IMR-90 (cell line): ENCODE measurements around the gene CTTN. TPM values are rescaled to one million over a fixed set of nuclear protein-coding genes. Genes with fewer than 3 reads are reported as not detected.

Experiments
- ATAC-seq: fragments of 200-7000 bp; cut with Tn5 transposase; 2 replicates; pipeline ENCODE4 v1.9.1; 2020; ENCODE audit warnings: low read depth, mild to moderate bottlenecking, moderate library complexity
- BruUV-seq: library from RNA; stranded (reverse); fragments of 400-500 nt; replicated peaks from 2 replicates; lab custom pipeline; 2021; lab: Mats Ljungman, UMichigan
- CTCF ChIA-PET: fragments of 300-600 bp; formaldehyde crosslinking; extraction: SDS; loops from one replicate; lab custom pipeline; 2021; ENCODE audit warnings: antibody characterized with exemption; lab: Yijun Ruan, JAX
- POLR2A ChIA-PET: fragments of 300-600 bp; sonication (Branson Sonifier 250); formaldehyde crosslinking; loops from one replicate; lab custom pipeline; 2022; ENCODE audit warnings: antibody characterized with exemption; ENCODE audit not compliant: unreplicated experiment; lab: Charles Lee
- DNase-seq: peaks from one replicate; pipeline ENCODE4 v3.0.0; 2013
- H2AFZ ChIP-seq: replicated peaks from 2 replicates; pipeline ENCODE3; 2013; ENCODE audit warnings: low read length, mild to moderate bottlenecking; ENCODE audit not compliant: poor library complexity
- H2AK5ac ChIP-seq: 2 replicates; pipeline ENCODE4 v1.6.1; 2013; ENCODE audit warnings: low read depth, low read length, inconsistent platforms
- H2AK9ac ChIP-seq: replicated peaks from 2 replicates; pipeline ENCODE3; 2013; ENCODE audit warnings: mild to moderate bottlenecking, low read depth, low read length, moderate library complexity; ENCODE audit not compliant: poor library complexity
- H2BK120ac ChIP-seq: 2 replicates; pipeline ENCODE4 v1.6.1; 2013; ENCODE audit warnings: low read depth, low read length, inconsistent platforms
- H2BK15ac ChIP-seq: 3 replicates; pipeline ENCODE4 v1.6.1; 2013; ENCODE audit warnings: low read depth, low read length, inconsistent platforms
- H2BK20ac ChIP-seq: 2 replicates; pipeline ENCODE4 v1.6.1; 2013; ENCODE audit warnings: low read depth, mild to moderate bottlenecking, inconsistent platforms, low read length, moderate library complexity
- H2BK5ac ChIP-seq: 2 replicates; pipeline ENCODE4 v1.6.1; 2013; ENCODE audit warnings: mild to moderate bottlenecking, low read depth, low read length, inconsistent platforms; ENCODE audit not compliant: poor library complexity, severe bottlenecking
- H3K14ac ChIP-seq: replicated peaks from 2 replicates; pipeline ENCODE4 v1.6.1; 2013; ENCODE audit warnings: low read depth, low read length, inconsistent platforms
- H3K18ac ChIP-seq: 2 replicates; pipeline ENCODE4 v1.6.1; 2013; ENCODE audit warnings: low read depth, low read length, control low read depth
- H3K23ac ChIP-seq: 2 replicates; pipeline ENCODE4 v1.6.1; 2013; ENCODE audit warnings: low read depth, low read length, inconsistent platforms
- H3K27ac ChIP-seq: 2 replicates; pipeline ENCODE4 v1.5.1; 2013; ENCODE audit warnings: mild to moderate bottlenecking, control low read depth, low read length; ENCODE audit not compliant: insufficient read depth
- H3K27me3 ChIP-seq: 2 replicates; pipeline ENCODE4 v1.6.1; 2013; ENCODE audit warnings: low read length; ENCODE audit not compliant: control insufficient read depth, insufficient read depth
- H3K36me3 ChIP-seq: 2 replicates; pipeline ENCODE4 v1.6.1; 2013; ENCODE audit warnings: low read length, mixed read lengths; ENCODE audit not compliant: control insufficient read depth, insufficient read depth
- H3K4ac ChIP-seq: 2 replicates; pipeline ENCODE4 v1.6.1; 2013; ENCODE audit warnings: low read depth, low read length, inconsistent platforms
- H3K4me1 ChIP-seq: 2 replicates; pipeline ENCODE4 v1.6.1; 2013; ENCODE audit warnings: low read length, mixed read lengths; ENCODE audit not compliant: control insufficient read depth, insufficient read depth
- H3K4me2 ChIP-seq: 2 replicates; pipeline ENCODE4 v1.6.1; 2013; ENCODE audit warnings: low read depth, mild to moderate bottlenecking, control low read depth, low read length, moderate library complexity
- H3K4me3 ChIP-seq: 2 replicates; pipeline ENCODE4 v1.5.1; 2013; ENCODE audit warnings: low read depth, mild to moderate bottlenecking, control low read depth, low read length, moderate library complexity; ENCODE audit not compliant: insufficient read depth
- H3K56ac ChIP-seq: 2 replicates; pipeline ENCODE4 v1.6.1; 2013; ENCODE audit warnings: low read length, inconsistent platforms; ENCODE audit not compliant: insufficient read depth; ENCODE audit errors: extremely low read depth
- H3K79me1 ChIP-seq, 2 experiments: 2 replicates each; pipeline ENCODE4 v1.6.1; 2013; ENCODE audit warnings: low read length in 2 of 2, inconsistent platforms in 1 of 2, low read depth in 1 of 2
- H3K9ac ChIP-seq: 2 replicates; pipeline ENCODE4 v1.6.1; 2013; ENCODE audit warnings: low read depth, low read length, control low read depth
- H3K9me1 ChIP-seq: 2 replicates; pipeline ENCODE4 v1.6.1; 2013; ENCODE audit warnings: low read length, inconsistent platforms; ENCODE audit not compliant: insufficient read depth
- H3K9me3 ChIP-seq: 2 replicates; pipeline ENCODE4 v1.6.1; 2013; ENCODE audit warnings: low read length; ENCODE audit not compliant: control insufficient read depth, insufficient read depth
- H4K20me1 ChIP-seq: 2 replicates; pipeline ENCODE4 v1.6.1; 2013; ENCODE audit warnings: low read length, inconsistent platforms; ENCODE audit not compliant: insufficient read depth
- H4K5ac ChIP-seq: 2 replicates; pipeline ENCODE4 v1.6.1; 2013; ENCODE audit warnings: mild to moderate bottlenecking, low read depth, low read length, control low read depth
- H4K8ac ChIP-seq, 2 experiments: 2 replicates each; pipeline ENCODE4 v1.6.1; 2013; ENCODE audit warnings: low read depth in 2 of 2, low read length in 2 of 2, control low read depth in 1 of 2, inconsistent platforms in 1 of 2
- H4K91ac ChIP-seq: 2 replicates; pipeline ENCODE4 v1.6.1; 2013; ENCODE audit warnings: low read depth, low read length, inconsistent platforms; ENCODE audit not compliant: insufficient read depth
- BHLHE40 ChIP-seq: fragments of 150-350 bp; IDR thresholded peaks from 2 replicates; pipeline ENCODE4 v1.6.1; 2016; ENCODE audit warnings: mild to moderate bottlenecking, low read depth, low read length
- FOS ChIP-seq: fragments of 150-350 bp; IDR thresholded peaks from 2 replicates; pipeline ENCODE4 v1.6.1; 2016; ENCODE audit warnings: low read depth, low read length
- MAFK ChIP-seq: IDR thresholded peaks from 2 replicates; pipeline ENCODE4 v1.6.1; 2012; ENCODE audit warnings: low read depth, low read length, improper control_type of control experiment
- MAZ ChIP-seq: IDR thresholded peaks from 2 replicates; pipeline ENCODE4 v1.6.1; 2012; ENCODE audit warnings: low read depth, mild to moderate bottlenecking, low read length, improper control_type of control experiment, moderate library complexity, borderline replicate concordance
- MXI1 ChIP-seq: IDR thresholded peaks from 2 replicates; pipeline ENCODE4 v1.6.1; 2012; ENCODE audit warnings: low read depth, mild to moderate bottlenecking, low read length, moderate library complexity, borderline replicate concordance
- RCOR1 ChIP-seq: IDR thresholded peaks from 2 replicates; pipeline ENCODE4 v1.6.1; 2012; ENCODE audit warnings: mild to moderate bottlenecking, low read length, improper control_type of control experiment; ENCODE audit not compliant: insufficient replicate concordance
- SMC3 ChIP-seq: fragments of 150-350 bp; IDR thresholded peaks from 2 replicates; pipeline ENCODE4 v1.6.1; 2016; ENCODE audit warnings: low read depth, mild to moderate bottlenecking, antibody characterized with exemption, low read length, moderate library complexity
- USF2 ChIP-seq: fragments of 150-350 bp; IDR thresholded peaks from 2 replicates; pipeline ENCODE4 v1.6.1; 2017; ENCODE audit warnings: mild to moderate bottlenecking, antibody characterized with exemption, low read length, low read depth
- WGBS, 2 experiments: methylation state at CpG; one replicate each; pipeline versions ENCODE4 v1.1.5 to v1.1.7; 2013; ENCODE audit warnings: missing lambda C conversion rate in 2 of 2; ENCODE audit not compliant: insufficient read length in 1 of 2; ENCODE audit errors: extremely low coverage in 2 of 2; 5-methylcytosine and 5-hydroxymethylcytosine counted together
- dilution Hi-C: fragments of 300-500 bp; cut with HindIII; formaldehyde crosslinking; loops from one replicate; pipeline ENCODE4 v1.14.3; 2018; ENCODE audit warnings: low sequenced_read_pairs; ENCODE audit not compliant: unreplicated experiment
- in situ Hi-C: fragments of 300-500 bp; cut with MboI; formaldehyde crosslinking; loops from 3 replicates; pipeline ENCODE4 v1.14.3; 2019; ENCODE audit warnings: low sequenced_read_pairs, inconsistent platforms, mixed read lengths
- intact Hi-C: fragments of 100-400 bp; cut with micrococcal nuclease; formaldehyde crosslinking; loops from 2 replicates; pipeline ENCODE4 v1.10.0; 2022
- polyA plus RNA-seq, 3 experiments: library from polyadenylated mRNA; depleted of rRNA; stranded (reverse); fragments of >200 nt; gene quantifications; 2 replicates each; pipeline ENCODE4 v1.2.3, GENCODE V29; 2012; ENCODE audit warnings: low replicate concordance in 1 of 3
- total RNA-seq: library from RNA; depleted of rRNA; stranded (reverse); fragments of >200 nt; gene quantifications from 2 replicates; pipeline ENCODE4 v1.2.3, GENCODE V29; 2012

CTTN gene
- total and polyA plus RNA-seq, 2 of the 4 experiments (the other 2 are of a cell fraction) = 287 to 296 TPM

DNA sequence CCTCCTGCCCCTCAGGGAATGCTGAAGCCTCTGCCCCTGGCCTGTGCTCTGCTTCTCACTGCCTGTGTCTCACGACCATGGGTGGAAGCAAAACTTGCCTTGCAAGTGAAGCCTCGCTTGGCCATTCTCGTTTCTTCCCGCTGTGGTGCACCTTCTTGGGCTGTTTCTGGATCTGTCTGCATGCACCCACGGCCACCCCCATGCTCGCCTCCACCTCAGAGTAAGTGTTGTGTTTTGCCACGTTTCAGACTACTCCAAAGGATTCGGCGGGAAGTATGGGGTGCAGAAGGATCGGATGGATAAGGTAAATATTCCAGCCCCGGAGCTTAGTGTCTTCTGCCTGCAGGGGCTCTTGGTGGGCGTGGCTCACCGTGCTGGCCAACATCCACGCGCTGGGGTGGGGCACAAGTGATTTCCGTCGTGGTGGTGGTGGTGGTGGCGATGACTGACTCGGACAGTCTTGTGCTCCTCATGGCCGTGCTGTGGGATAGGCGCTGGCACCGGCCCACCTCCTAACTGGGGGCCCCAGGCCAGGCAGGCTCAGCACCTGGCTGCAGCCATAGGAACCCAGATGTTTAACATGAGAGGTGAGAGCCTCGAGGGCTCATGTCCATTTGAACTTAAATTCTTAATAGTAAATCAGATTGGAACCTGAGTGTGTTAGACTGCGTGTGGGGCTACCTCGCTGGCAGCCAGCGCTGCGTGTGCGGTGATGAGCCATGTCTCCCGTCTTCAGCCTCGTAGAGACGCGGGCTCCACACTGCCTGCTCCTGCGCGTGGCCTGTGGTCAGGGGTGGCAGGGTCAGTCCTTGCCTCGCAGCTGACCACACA lies 24.6 kb downstream of the CTTN start (continued):
- no peak for TF ChIP-seq MXI1

DNA sequence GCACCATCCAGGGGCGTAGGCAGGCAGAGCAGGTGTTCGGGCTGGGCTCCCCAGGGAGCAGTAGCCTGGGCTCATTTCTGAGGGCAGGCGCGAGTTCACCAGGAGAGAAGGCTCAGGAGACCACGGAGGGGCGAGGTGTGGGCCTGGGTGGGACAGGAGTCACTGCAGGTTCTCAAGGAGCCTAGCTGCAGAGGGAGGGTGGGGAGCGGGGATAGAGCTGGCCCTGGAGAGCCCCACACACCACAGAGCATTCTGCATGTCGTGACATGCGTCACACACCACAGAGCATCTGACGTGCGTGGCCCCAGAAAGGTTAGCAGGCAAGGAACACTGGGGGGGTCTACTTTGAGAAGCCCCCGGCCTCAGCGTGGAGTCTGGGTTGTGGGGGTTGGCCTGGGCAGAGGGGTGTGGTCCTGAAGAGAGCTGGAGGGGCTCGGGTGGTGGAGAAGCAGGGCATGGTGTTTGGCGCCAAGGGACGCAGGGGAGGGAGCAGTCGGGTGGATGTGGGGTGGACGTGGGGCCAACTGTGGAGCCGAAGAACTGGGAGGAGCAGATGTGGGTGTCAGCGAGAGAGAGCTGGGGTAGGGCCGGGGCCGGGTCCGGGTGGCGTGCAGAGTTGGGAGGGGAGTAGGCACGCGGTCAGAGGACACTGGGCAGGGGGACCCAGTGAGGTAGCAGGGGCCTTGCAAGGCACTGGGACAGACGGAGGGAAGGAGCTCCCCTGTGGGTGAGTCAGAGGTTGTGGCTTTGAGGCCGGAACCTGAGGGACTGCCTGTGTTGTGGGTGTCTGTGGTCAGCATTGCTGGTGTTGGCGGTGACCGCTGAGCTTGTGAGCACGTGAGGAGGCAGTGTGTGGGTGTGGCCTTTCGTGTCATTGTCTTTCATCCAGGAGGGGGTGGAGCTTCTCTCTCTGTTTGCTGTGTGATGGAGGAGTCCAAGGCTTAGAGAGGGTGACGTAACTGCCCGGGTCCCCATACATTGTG lies 25.5 kb downstream of the CTTN start:
- H3K27me3 ChIP-seq = no peaks in the 10 kb centered on the region
- H4K8ac ChIP-seq = no peak overlapping the region
- peaks cover 7% of the 10 kb centered on the region; the same call in 1 of the 2 replicates for H3K4me1 ChIP-seq
- peaks cover 24 to 73% of the 10 kb centered on the region in 2 experiments for H3K79me1 ChIP-seq
- H2BK5ac ChIP-seq = no peak overlapping the region
- no peak overlapping the region for H3K9ac ChIP-seq
- no peak overlapping the region for H3K4ac ChIP-seq
- BruUV-seq = no TSS peak
- H4K20me1 ChIP-seq = peaks cover 71% of the 10 kb centered on the region
- no peak overlapping the region for H4K5ac ChIP-seq
- H4K91ac ChIP-seq = no peak overlapping the region
- no peak overlapping the region for H3K23ac ChIP-seq
- in situ Hi-C loops (no loop called here), intact Hi-C loops (no loop called here), dilution Hi-C loops (no loop called here)
- no peak overlapping the region for H2BK20ac ChIP-seq
- no peak overlapping the region for H3K14ac ChIP-seq
- H2BK15ac ChIP-seq = no peak overlapping the region
- ChIA-PET POLR2A (interaction anchor here (0.6 kb wide), 1 partner anchor 23 kb away, joined by 3 read pairs; no protein-coding TSS in a partner anchor), CTCF (no interaction called here)
- no peak overlapping the region for H2AK9ac ChIP-seq
- peak; percentile 91 for DNase-seq
- H2AK5ac ChIP-seq = peak overlapping the region; percentile 16; the same call in 1 of the 2 replicates
- H3K4me2 ChIP-seq = no peak overlapping the region
- no peaks in the 10 kb centered on the region for H3K9me3 ChIP-seq
- no peak overlapping the region for H3K4me3 ChIP-seq
- H2BK120ac ChIP-seq = no peak overlapping the region
- peak; percentile 37; the same call in 1 of the 2 replicates for TF ChIP-seq MXI1
- no peak for TF ChIP-seq MAZ
- TF ChIP-seq FOS = peak; percentile 66
- peak; percentile 94 for TF ChIP-seq RCOR1
- TF ChIP-seq USF2 = peak; percentile 90
- TF ChIP-seq BHLHE40 = peak; percentile 100
- TF ChIP-seq MAFK = peak; percentile 50; the same call in 1 of the 2 replicates
- TF ChIP-seq SMC3 = no peak
- WGBS, 2 experiments = 65% methylated on average over 15 of the region's 34 CpGs; no CpG with 5 or more reads in 1 of the 2 experiments
- peak; percentile 88 for ATAC-seq
- no peak overlapping the region for H3K18ac ChIP-seq
- H3K56ac ChIP-seq = no peak overlapping the region
- peak overlapping the region; percentile 27 for H2AFZ ChIP-seq
- H3K9me1 ChIP-seq = peaks cover 25% of the 10 kb centered on the region
- no peak overlapping the region for H3K27ac ChIP-seq
- H3K36me3 ChIP-seq = peaks cover 76% of the 10 kb centered on the region
